ENCODE measurements around the gene CTU2.

Gene CTU2

DNA sequence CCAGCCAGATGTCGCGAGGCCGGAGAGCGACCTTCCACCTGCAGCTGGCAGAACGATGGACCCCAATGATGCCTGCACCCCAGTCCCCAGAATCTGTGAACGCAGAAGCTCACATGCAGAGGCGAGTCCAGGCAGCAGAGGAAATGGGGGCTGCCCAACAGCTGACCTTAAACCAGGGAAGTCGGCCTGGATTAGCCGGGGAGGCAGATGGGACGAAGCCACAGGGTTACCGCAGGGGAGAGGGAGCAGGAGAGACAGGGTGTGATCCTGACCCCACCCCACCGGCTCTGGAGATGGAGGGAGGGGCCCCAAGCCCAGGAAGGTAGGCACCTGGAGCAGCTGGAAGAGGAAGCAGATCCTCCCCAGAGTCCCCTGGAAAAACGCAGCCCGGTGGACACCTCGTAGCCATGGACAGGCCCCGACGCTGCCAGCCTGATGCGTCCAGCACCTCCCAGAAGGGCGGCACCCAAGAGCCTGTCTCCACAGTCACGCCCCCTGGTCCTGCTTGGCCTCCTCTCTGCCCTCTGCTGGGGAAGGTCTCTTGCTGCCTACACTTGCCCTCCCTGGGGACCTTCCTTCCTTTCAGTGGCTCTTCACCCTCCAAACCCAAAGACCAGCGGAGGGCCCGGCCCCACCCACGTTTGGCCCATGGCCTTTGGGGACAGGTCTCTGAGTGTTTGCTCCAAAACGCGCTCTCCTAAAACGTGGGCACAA is 41.4 kb downstream of the CTU2 start:
- peak; percentile 11 to 74 for DNase-seq

DNA sequence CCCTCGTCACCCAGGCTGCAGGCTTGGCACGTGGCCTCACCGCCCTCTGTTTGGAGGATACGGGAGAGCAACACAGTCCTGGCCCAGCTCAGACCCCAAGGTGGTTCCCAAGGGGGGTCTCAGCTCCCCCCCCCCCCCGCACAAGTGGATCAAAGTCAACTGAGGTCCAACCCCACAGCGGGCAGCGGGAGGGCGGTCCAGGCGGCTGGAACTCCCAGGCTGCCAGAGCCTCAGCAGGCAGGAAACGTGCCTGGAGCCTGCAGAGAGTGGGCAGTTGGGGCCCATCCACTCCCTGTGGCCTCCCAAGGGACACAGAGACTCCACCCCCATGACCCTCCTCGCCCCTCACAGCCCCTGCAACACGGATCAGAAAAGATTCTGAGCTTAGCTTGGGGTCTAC is 42.1 kb downstream of the CTU2 start:
- DNase-seq = no peak

DNA sequence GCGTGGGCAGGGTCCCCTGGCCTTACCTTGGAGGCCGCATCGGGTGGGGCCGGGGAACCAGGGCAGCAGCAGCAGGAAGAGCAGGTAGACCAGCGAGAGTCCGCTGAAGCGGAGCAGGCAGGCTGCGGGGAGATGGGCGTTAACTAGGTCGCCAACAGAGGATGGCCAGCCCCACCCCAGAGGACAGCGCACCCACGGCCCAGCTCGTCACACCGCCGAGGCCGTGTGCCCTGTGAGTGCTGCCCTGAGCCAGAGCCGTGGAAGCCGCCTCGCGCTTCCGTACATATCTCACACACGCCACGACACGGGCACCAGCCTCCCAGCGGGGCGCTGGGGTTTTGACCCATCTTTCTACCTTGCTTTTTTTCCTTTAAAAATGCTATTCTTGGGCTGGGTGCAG is 43.1 kb downstream of the CTU2 start:
- DNase-seq = no peak

DNA sequence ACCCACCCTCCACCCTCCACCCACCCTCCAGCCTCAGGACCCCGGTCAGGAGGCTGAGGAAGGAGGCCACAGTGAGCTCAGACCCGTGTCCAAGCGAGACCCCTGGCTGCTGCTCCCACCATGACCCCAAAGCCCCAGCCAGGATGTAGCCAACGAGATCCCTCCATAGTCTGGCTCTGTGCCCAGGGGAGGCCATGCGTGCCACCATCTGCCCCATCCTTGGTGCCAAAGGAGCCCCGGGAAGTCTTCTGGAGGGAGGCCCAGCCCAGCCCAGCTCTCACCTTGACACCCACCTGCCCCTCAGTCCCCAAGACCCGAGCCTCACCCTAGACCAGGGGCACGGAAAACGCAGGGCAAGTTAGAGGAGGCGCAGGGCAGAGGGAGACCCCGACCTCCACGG is 44.6 kb downstream of the CTU2 start:
- no peak for DNase-seq

DNA sequence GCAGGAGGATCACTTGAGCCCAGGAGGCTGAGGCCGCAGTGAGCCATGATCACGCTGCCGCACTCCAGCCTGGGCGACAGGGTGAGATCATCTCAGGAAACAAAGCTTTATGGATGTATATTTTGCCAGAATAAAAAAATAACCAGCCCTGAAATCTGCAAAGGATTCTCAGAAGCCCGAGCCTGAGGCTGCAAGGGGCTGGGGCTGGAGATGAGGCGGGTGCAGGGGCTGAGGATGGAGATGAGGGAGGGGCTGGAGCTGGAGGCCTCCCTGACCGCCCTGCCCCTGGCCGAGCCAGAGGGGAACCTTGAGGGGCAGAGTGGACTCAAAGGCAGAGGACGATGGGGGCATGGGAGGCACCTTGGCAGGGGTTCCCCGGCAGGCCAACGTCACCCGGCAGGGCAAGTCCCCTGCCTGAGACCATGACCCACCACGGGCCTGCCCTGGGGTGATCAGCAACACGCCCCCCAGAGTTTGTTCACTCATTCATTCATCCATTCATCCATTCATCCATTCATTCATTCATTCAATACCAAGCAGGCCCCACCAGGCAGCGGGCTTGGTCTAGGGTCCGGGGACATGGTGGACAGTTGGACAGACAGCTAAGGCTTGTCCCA is 46.2 kb downstream of the CTU2 start:
- DNase-seq = no peak

DNA sequence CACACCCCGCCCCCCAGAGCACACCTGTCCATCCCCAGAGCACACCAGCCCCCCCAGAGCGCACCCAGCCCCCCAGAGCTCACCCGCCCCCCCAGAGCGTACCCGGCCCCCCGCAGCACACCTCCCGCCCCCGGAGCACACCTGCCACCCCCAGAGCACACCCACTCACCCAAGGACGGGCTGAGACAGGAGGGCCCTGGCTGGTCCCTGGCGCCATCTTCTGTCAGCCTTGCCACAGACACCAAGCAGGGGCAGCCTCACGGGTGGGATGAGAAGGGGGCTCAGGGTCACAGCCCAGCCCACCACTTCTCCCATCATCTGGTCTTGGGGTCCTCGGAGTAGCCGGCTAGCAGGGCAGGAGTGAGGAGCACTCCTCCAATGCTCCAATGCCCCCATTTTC is 46.9 kb downstream of the CTU2 start:
- DNase-seq = no peak

DNA sequence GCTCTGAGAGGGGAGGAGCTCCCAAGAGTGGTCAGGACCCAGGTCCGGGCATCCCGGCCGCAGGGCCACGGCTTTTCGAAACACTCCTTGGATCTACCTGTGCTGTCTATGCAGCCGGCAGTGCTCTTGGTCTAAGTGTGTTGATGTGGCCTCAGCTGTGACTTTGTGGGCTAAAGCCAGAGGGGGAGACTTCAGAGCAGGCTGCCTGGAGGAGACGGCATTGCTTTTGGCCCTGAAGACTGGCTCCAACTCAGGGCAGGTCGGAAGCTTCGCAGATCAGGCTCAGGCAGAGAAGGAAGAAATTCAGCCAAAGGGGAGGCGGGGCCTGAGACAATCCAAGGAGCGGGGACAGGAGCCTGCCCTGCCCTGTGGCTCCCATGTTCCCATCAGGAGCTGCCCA is 47.3 kb downstream of the CTU2 start:
- no peak for DNase-seq

DNA sequence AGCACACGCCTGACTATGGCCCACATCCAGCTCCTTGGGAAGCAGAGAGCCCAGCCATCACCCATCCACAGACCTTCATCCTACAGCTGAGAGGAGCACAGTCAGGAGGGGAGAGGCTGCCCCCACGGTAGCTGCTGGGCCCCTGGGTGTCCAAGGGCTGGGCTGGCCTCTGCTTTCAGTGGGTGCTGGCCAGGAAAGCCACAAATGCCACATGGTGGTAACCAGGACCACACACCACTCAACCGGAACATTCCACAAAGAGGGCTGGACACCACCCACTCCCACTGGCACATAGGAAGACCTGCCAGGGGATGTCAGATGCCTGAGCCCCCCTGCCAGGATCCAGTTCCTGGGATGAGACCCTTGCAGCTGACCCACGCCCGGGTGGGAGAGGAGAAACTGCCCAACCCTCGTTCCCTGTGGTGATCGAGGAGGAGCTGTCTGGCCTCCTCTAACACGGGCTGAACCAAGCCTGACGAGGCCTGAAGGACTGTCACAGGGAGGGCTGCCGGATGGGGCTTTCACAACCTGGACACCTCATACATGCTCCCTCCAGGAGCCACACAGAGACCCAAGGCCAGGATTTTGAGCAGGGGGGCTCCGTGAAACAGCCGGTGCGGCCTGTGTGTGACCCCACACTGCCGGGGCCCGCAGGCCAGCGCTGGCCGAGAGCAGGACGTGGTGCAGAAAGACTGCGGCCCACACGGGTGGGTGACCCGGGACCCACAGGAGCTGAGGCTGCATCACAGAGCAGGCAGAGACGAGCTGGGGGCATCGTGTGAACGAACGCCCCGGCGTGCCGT is 48.0 kb downstream of the CTU2 start:
- DNase-seq = no peak

DNA sequence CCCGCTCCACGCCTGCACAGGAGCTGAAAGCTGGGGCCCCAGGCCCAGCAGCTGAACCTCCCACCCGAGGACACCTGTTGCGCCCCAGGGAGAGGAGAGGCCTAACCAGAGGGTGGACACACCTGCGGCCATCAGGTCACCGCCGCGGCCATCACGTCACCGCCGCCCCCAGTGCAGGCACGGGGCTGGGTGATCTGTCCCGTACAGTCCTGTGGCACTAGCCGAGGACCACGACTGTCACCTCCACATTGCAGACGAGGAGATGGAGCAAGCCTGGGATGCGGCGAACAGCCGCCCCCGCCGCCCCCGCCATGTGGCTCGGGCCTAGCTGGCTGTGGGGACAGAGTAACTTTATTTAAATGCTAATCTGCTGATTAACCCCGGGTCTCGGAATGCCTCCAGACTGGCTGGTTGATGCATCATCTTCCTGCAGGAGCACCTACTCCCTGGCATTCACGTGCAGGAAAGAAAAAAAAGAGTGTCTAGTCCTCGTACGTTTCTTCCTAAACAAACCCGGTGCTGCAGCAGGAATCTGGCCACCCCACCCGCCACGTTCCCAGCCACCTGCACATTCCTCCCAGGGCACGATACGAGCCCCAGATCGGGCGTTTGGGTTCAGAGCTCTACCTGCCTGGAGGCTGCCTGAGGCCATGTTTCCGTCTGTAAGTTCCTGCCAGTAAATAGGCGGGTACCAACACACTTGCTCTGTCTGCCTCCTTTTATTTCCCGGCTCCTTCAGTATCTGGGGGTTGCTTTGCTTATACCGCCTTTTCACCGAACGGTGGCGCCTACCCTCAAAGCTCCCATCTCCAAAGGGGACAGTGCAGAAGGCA is 48.8 kb downstream of the CTU2 start:
- no peak for DNase-seq

DNA sequence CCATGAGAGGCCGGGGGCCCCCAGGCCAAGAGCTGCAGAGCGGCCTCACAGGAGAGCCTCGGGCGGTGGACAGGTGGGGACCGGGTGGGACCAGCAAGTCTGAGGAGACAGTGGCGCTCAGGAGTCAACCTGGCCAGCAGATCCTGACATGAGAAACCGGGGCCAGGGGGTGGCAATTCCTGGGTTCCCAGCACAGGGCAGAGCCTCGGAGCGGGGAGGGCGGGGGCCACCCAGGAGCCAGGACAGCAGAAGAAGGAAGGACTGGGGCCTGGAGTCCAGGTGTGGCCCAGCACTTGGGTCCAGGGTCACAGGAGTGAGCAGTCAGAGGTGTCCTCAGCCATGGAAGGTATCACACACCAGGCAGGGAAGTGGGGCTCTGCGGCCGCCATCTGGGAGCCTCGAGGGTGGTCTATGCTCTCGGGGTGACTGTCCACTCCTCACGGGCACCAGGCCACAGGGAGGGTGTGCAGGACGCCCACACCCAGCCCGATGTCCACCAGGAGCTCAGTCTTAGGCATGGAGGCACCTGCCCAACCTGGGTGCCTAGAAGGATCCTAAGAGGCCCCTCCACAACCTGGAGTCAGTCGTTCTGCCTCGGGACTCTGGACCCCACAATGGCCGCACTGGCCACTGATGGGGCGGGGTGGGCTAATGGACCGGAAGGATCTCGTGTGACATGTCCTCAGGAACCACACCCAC is 49.6 kb downstream of the CTU2 start:
- no peak for DNase-seq

DNA sequence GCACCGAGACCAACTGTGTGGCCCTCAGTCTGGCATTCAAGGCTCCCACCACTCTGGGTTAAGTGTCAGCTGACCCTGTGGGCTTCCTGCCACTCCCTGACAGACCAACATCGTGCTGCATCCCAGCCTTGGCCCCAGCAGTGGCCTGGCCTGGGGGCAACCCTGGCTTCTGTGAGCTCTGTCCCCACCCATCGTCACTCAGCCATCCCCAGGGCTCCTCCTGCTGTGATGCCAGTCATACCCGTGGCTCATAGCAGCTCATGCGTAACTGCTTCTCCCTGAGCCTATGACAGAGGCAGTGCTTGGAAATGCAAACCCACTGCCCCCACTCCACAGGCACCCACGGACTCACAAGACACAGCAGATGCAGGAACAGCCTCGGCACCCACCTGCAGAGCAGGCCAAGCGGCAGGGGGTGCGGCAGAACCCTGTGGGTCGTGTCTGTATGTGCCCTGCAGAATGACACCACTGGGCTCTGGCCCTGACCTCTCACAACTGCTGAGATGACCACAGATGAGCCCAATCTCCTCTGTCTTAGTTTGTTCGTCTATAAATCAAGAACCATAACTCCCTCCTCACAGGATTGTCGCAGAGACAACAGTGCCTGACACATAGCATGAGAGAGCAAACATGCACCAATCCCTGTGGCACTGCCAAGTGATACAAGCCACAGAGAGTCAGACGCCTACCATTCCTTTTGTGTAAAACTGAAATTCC is 52.1 kb downstream of the CTU2 start:
- DNase-seq = no peak

DNA sequence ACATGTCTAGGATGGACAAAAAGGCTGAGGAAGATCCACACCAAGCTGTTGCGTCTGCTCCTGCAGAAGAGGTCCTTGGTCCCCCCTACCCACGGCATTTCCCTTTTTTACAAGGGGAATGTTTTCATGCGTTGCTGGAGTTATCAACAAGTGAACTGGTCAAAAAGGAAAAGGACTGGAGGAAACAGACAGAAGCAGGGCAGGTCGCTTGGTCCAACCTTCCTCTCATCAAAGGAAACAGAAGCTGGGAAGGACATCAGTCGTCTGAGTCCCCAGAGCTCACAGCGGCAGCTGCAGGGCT is 52.6 kb downstream of the CTU2 start:
- no peak for DNase-seq

DNA sequence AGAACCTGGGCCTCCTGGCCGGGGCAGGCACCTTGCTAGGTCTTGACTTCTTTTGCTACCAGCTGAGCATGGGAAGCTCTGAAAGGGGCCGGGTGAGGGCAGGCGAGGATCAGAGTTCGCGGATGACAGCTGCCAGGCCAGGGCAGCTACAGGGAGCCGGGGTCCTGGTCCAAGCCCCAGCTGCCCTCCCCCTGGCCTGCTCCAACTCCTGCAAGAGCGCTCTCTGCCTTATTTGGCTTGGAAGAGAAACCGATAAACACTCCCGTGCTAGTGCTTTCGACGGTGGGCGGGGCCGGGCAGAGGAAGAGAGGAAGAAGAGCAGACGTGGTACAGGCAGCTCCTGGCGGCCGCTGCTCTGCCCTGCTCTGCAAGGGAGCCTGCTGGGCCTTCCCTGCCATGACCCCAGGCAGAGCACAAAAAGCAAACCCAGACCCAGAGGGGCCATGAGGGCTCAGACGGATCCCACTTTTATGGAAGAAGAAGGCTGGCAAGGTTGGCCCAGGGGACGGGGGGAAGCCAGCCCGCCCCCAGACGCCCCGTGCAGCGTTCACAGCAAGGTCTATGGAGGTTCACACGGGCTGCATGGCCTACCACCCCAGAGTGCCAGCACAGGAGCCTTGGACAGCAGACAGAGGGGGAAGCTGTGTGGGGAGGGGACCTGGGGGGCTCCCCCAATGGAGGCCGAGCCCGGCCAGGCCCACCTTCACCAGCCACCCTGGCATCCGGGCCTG is 53.1 kb downstream of the CTU2 start:
- no peak for DNase-seq

DNA sequence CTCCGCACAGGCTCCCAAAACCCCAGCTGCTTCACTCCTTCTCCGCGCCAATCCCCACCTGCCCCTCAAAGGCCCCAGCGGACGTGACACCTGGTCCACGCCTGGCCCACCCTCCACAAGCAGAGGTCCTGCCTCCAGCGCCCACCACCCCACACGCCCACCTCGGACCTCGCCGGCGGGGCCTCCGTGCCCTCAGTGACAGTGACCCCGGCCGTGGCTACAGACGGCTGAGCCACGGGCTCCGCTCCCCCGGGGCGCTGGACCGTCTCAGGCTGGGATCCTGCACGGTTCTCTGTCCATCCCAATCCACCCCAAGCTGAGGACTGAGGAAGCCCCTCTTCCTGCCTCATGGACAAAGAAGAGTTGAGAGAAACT is 53.7 kb downstream of the CTU2 start:
- DNase-seq = no peak

DNA sequence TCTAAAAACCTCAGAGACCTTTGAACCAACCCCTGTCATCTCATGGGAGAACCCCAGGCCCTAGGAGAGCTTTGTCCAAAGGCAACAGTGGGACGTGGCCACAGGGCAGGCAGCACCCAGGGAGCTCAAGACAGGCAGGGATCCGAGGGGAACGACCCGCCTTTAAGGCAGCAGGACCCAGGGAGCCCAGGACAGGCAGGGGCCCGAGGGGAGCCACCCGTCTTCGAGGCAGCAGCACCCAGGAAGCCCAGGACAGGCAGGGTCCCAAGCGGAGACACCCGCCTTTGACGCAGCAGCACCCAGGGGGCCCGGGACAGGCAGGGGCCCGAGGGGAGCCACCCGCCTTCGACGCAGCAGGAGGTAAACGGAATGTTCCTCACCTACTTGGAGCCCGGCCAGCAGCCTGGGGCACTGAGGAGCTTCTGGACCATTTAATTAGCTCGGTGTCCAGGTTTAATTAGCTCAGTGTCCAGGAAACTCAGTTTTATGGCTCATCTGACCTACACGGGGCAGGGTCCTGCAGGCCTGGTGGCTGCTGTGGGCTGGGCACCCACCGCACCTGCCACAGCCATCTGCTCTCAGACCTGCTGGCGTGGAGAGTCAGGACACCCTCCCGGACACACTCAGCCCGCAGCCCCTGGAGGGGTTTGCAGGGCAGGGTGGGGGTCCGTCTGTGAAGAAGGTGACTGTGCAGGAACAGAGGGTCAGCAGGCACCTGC is 54.3 kb downstream of the CTU2 start:
- no peak for DNase-seq

DNA sequence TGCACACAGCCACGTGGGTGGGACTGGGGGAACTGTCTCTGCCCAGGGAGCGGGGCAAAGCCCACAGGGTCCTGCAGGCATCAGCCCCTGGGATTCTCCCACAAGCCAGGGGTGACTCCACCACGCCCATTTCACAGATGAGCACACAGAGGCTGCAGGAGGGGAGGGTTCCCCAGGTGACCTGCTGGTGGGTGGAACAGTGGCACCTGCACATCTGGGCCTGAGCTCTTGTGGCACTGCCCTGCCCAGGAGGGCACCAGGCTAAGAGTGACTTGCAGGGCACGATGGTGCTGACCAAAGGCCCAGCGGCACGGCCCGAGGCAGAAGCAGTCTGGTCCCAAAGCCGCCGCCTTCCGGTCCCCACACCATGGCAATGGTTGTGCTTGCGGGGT is 54.8 kb downstream of the CTU2 start:
- DNase-seq = no peak

DNA sequence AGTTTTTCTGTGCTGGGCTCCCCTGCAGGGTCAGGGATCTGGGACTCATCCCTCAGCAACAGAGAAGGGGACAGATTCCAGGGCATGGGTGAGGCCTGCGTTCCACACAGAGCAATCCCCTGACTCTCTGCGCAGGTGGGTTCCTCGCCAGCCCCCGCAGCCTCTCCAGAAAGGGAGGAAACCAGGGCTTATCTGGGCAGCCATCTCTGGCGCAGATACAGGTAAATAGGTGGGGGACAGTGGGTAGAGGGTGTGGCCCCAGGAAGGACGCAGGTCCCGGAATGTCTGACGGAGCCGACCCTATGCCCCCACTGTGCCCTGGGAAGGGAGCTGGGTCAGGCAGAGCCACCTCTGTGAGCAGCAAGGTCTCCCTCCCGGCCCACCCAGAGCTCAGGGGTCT is 55.5 kb downstream of the CTU2 start:
- DNase-seq = no peak

DNA sequence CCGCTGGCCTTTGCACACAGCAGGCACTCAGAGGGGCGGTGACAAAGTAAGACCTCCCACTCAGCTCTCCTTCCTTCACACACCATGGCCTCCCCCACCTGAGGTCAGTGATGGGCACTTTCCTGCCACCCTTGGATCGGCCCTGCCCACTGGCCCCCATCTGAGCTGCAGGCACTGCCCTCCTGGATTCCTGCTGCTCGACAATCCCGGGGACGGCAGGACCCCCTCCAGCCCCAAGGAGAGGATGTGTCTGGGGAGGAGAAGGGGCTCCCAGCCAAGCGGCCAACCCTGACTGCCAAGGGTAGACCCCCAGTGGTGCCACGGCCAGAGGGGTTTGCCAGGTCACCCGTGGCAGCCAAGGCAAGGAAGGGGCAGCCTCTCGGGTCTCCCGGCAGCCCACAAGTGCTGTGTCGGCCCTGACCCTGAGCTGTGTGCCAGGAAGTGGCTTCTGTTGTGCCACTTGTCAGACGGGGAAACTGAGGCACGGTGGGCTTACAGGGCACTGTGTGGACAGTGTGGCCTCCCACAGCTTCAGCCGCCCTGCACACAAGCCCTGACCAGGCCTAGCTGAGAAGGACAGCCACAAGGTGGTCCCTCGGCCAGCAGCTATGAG is 56.1 kb downstream of the CTU2 start:
- no peak for DNase-seq

DNA sequence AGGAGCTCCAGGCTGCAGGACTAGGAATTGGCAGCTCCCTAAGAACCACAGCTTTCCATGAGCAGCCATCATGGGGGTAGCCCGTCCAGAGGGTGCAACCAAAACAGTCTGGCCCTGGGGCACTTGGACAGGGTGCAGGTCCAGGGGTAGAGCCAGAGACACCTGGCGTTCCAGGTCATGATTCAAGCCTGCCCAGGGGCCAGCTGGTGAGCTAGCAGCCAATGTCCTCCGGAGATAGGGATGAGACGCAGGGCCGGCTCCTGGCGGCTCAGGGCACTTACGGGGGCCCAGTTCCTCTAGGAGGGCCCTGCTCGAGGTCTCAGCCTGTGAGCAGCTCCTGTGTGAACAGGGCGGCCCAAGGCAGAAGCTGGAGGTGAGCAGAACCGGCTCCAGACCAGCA is 56.6 kb downstream of the CTU2 start:
- no peak for DNase-seq

DNA sequence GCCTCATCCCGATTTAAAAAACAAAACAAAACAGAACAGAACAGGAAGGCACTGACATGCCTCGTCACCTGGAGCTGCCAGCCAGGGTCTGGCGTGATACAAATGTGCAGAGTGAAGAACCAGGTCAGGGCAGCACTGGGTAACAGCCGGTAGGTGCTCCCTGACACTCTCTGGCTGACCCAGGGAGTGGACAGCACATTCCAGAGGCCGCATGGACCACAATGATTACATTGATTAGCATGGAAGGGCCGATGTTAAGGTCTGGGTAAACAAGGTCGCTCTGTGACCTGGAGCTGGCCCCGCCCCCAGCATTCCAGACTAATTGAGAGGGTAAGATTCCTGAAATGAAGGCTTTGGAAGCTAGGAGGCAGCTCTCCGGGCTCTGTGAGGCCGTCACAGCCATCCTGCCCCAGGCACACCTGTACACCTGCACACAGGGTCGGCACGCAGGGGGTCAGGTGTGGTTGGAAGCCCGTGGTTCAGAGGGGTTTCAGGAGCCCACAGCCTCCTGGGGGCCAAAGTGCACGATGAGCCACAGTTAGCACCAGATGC is 57.3 kb downstream of the CTU2 start:
- no peak for DNase-seq
